ENCODE data around the gene DNM2. TPM values are rescaled to one million over a fixed set of nuclear protein-coding genes. Genes with fewer than 3 reads are reported as not detected.

The DNM2 gene
- total RNA-seq, 2 experiments from 2014 or later = 279 to 286 TPM

DNA sequence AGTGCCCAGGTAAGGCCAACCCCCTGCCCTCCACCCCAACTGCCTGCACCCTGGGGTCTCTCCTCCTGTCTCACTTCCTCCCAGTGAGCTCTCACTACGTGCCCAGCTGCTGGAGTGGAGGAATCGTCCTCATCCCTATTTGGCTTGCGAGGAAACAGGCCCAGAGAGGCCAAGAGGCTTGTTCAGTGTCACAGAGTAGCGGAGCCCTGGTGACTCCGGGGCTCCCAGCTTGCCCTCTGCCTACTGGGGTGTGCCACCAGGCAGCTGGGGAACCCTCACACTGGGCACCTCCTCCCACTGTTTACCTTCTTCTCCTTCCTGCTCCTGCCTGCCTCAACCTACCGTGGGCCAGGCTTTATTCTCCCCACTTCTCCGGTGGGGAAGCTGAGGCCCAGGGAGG is 112.5 kb downstream of the DNM2 start:
- intact Hi-C loops (cut with DNase I, micrococcal nuclease) = no loop called here
- CTCF ChIA-PET = interaction anchor here (1.1 kb wide), 1 partner anchor 10 kb away, joined by 3 read pairs; no protein-coding TSS in a partner anchor

GRCh38 chr19:10830931-10831779 is 113.3 kb downstream of the DNM2 start:
- CTCF ChIA-PET = interaction anchor here (1.1 kb wide), 1 partner anchor 11 kb away, joined by 3 read pairs; no protein-coding TSS in a partner anchor
- H3K36me3 ChIP-seq (ENCODE audit: insufficient read depth, low read length) = peaks cover 52% of the 10 kb centered on the region
- H3K4me1 ChIP-seq (ENCODE audit: insufficient read depth, low read length) = peaks cover 12% of the 10 kb centered on the region
- DNase-seq (peak in 1 of 14 experiments; percentile 27), ATAC-seq (ENCODE audit: poor library complexity) (no peak)
- no peaks in the 10 kb centered on the region for H3K27me3 ChIP-seq (ENCODE audit: control insufficient read depth in 1 of 2, insufficient read depth in 2 of 2, low read length in 2 of 2)
- Mint-ChIP-seq H3K27ac (no peak overlapping the region), H3K9me3 (peaks cover under 1% of the 10 kb centered on the region), H3K36me3 (ENCODE audit: low read depth) (peaks cover 69% of the 10 kb centered on the region), H3K4me3 (no peak overlapping the region), H3K27me3 (no peaks in the 10 kb centered on the region), H3K4me1 (ENCODE audit: low read depth) (peaks cover 9% of the 10 kb centered on the region)
- H3K4me3 ChIP-seq (ENCODE audit: low read length) = no peak overlapping the region
- POLR2A ChIA-PET = no interaction called here
- H3K9me3 ChIP-seq (ENCODE audit: control insufficient read depth in 1 of 2, insufficient read depth in 1 of 2, low read length in 2 of 2) = no peaks in the 10 kb centered on the region
- intact Hi-C loops (cut with DNase I, micrococcal nuclease) = no loop called here
- TF ChIP-seq, protein P1, sequence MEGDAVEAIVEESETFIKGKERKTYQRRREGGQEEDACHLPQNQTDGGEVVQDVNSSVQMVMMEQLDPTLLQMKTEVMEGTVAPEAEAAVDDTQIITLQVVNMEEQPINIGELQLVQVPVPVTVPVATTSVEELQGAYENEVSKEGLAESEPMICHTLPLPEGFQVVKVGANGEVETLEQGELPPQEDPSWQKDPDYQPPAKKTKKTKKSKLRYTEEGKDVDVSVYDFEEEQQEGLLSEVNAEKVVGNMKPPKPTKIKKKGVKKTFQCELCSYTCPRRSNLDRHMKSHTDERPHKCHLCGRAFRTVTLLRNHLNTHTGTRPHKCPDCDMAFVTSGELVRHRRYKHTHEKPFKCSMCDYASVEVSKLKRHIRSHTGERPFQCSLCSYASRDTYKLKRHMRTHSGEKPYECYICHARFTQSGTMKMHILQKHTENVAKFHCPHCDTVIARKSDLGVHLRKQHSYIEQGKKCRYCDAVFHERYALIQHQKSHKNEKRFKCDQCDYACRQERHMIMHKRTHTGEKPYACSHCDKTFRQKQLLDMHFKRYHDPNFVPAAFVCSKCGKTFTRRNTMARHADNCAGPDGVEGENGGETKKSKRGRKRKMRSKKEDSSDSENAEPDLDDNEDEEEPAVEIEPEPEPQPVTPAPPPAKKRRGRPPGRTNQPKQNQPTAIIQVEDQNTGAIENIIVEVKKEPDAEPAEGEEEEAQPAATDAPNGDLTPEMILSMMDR (IDR thresholded peaks at IDR 0.05) = no peak
- H3K27ac ChIP-seq (ENCODE audit: low read depth in 1 of 2, low read length in 2 of 2) = no peak overlapping the region

More for the DNA sequence above, 112.5 kb downstream of the DNM2 start:
- no peak for ATAC-seq (ENCODE audit: poor library complexity)
- no peak overlapping the region for H3K4me3 Mint-ChIP-seq
- Histone ChIP-seq H3K9me3 (ENCODE audit: control insufficient read depth in 1 of 2, insufficient read depth in 1 of 2, low read length in 2 of 2) (no peaks in the 10 kb centered on the region), H3K4me1 (ENCODE audit: insufficient read depth, low read length) (peaks cover 7% of the 10 kb centered on the region), H3K36me3 (ENCODE audit: insufficient read depth, low read length) (peaks cover 59% of the 10 kb centered on the region), H3K4me3 (ENCODE audit: low read length) (no peak overlapping the region), H3K27me3 (ENCODE audit: control insufficient read depth in 1 of 2, insufficient read depth in 2 of 2, low read length in 2 of 2) (no peaks in the 10 kb centered on the region), H3K27ac (ENCODE audit: low read depth in 1 of 2, low read length in 2 of 2) (no peak overlapping the region)
- peak in 1 of 14 experiments; percentile 20 for DNase-seq
- no peak overlapping the region for H3K27ac Mint-ChIP-seq
- H3K9me3 Mint-ChIP-seq = no peaks in the 10 kb centered on the region
- POLR2A ChIA-PET = no interaction called here
- H3K27me3 Mint-ChIP-seq = no peaks in the 10 kb centered on the region
- peaks cover 69% of the 10 kb centered on the region for H3K36me3 Mint-ChIP-seq (ENCODE audit: low read depth)
- TF ChIP-seq, protein P1 (IDR thresholded peaks at IDR 0.05) = no peak
- H3K4me1 Mint-ChIP-seq (ENCODE audit: low read depth) = peaks cover 2% of the 10 kb centered on the region

- TF ChIP-seq, protein P1 (IDR thresholded peaks at IDR 0.05) = no peak
- H3K27me3 Mint-ChIP-seq = no peaks in the 10 kb centered on the region
- peak in 1 of 14 experiments; percentile 29 for DNase-seq
- H3K27ac Mint-ChIP-seq = no peak overlapping the region
- H3K27me3 ChIP-seq (ENCODE audit: control insufficient read depth in 1 of 2, insufficient read depth in 2 of 2, low read length in 2 of 2) = no peaks in the 10 kb centered on the region
- CTCF ChIA-PET = no interaction called here
- peaks cover 5% of the 10 kb centered on the region for H3K9me3 Mint-ChIP-seq
- no peak overlapping the region for H3K27ac ChIP-seq (ENCODE audit: low read depth in 1 of 2, low read length in 2 of 2)
- H3K4me3 ChIP-seq (ENCODE audit: low read length) = no peak overlapping the region
- H3K4me1 ChIP-seq (ENCODE audit: insufficient read depth, low read length) = peaks cover 21% of the 10 kb centered on the region
- no peak for ATAC-seq (ENCODE audit: poor library complexity)
- H3K9me3 ChIP-seq (ENCODE audit: control insufficient read depth in 1 of 2, insufficient read depth in 1 of 2, low read length in 2 of 2) = peaks cover 0 to 8% of the 10 kb centered on the region in 2 experiments
- peaks cover 65% of the 10 kb centered on the region for H3K36me3 Mint-ChIP-seq (ENCODE audit: low read depth)
- intact Hi-C loops (cut with DNase I, micrococcal nuclease) = no loop called here
- POLR2A ChIA-PET = no interaction called here
- H3K4me3 Mint-ChIP-seq = no peak overlapping the region
- H3K4me1 Mint-ChIP-seq (ENCODE audit: low read depth) = peaks cover 15% of the 10 kb centered on the region
- peaks cover 42% of the 10 kb centered on the region for H3K36me3 ChIP-seq (ENCODE audit: insufficient read depth, low read length)
Observed at GRCh38 chr19:10831987-10832938, 114.4 kb downstream of the DNM2 start.

All from CD4-positive, alpha-beta T cell (primary cell).